Panc1 (cell line): ENCODE measurements around the gene CHRNA3. TPM values are rescaled to one million over a fixed set of nuclear protein-coding genes. Genes with fewer than 3 reads are reported as not detected.

Experiments
- ATAC-seq: fragments of 200-7000 bp; cut with Tn5 transposase; 2 replicates; pipeline ENCODE4 v1.9.1; 2020; ENCODE audit warnings: mild to moderate bottlenecking, moderate library complexity
- BruUV-seq: library from RNA; stranded (reverse); fragments of 400-500 nt; replicated peaks from 2 replicates; lab custom pipeline; 2021; lab: Mats Ljungman, UMichigan
- CTCF ChIA-PET: fragments of 300-600 bp; sonication (Branson Sonifier 250); formaldehyde crosslinking; loops from one replicate; lab custom pipeline; 2022; ENCODE audit warnings: antibody characterized with exemption; lab: Charles Lee
- POLR2A ChIA-PET: fragments of 300-600 bp; sonication (Branson Sonifier 250); formaldehyde crosslinking; loops from one replicate; lab custom pipeline; 2022; ENCODE audit warnings: antibody characterized with exemption; lab: Charles Lee
- DNase-seq: peaks from one replicate; pipeline ENCODE4 v3.0.0-alpha.2; 2010; ENCODE audit warnings: low read depth, low spot score
- H3K27ac ChIP-seq: 2 replicates; pipeline ENCODE4 v1.5.1; 2011; ENCODE audit warnings: mild to moderate bottlenecking, low read length, inconsistent platforms
- H3K27me3 ChIP-seq: fragments of 200-500 bp; sonication (Bioruptor generic); 2 replicates; pipeline ENCODE4 v1.6.0; 2014; ENCODE audit warnings: low read length, inconsistent platforms; ENCODE audit not compliant: control insufficient read depth, insufficient read depth
- H3K36me3 ChIP-seq: fragments of 200-500 bp; sonication (Bioruptor generic); 2 replicates; pipeline ENCODE4 v1.5.1; 2014; ENCODE audit warnings: inconsistent platforms, mild to moderate bottlenecking, low read length, moderate library complexity; ENCODE audit not compliant: control insufficient read depth, insufficient read depth
- H3K4me1 ChIP-seq: 2 replicates; pipeline ENCODE4 v1.5.1; 2011; ENCODE audit warnings: inconsistent platforms, mild to moderate bottlenecking, low read length, moderate library complexity; ENCODE audit not compliant: control insufficient read depth, insufficient read depth
- H3K4me3 ChIP-seq, 2 experiments: 2 replicates each; pipeline ENCODE4 v1.5.1; 2011 to 2012; ENCODE audit warnings: low read depth in 2 of 2, low read length in 2 of 2, mild to moderate bottlenecking in 2 of 2, inconsistent platforms in 1 of 2, moderate library complexity in 1 of 2
- H3K9me3 ChIP-seq: fragments of 200-500 bp; sonication (Bioruptor generic); 2 replicates; pipeline ENCODE4 v1.5.1; 2014; ENCODE audit warnings: low read depth, mild to moderate bottlenecking, inconsistent platforms, low read length, moderate library complexity; ENCODE audit not compliant: control insufficient read depth, insufficient read depth
- CTCF ChIP-seq: fragments of 450-650 bp; IDR thresholded peaks from 2 replicates; pipeline ENCODE4 v1.5.1; 2017; ENCODE audit warnings: mild to moderate bottlenecking
- POLR2AphosphoS5 ChIP-seq: IDR thresholded peaks from 2 replicates; pipeline ENCODE4 v1.6.1; 2012; ENCODE audit warnings: mild to moderate bottlenecking, low read depth, low read length, moderate library complexity
- SIN3A ChIP-seq: IDR thresholded peaks from 2 replicates; pipeline ENCODE4 v1.6.1; 2012; ENCODE audit warnings: low read depth, mild to moderate bottlenecking, low read length, moderate library complexity, borderline replicate concordance; ENCODE audit not compliant: insufficient read depth
- TCF7L2 ChIP-seq: IDR thresholded peaks from 2 replicates; pipeline ENCODE4 v1.6.1; 2011; ENCODE audit warnings: mild to moderate bottlenecking, low read depth, low read length, inconsistent platforms
- in situ Hi-C: cut with HindIII; loops from 2 replicates; pipeline ENCODE4 v1.10.0; 2016; ENCODE audit warnings: low sequenced_read_pairs, low pct_unique_long_range_greater_than_20kb
- intact Hi-C: fragments of 100-400 bp; cut with micrococcal nuclease; formaldehyde crosslinking; loops from one replicate; pipeline ENCODE4 v1.10.0; 2022; ENCODE audit not compliant: unreplicated experiment
- total RNA-seq: library from RNA; stranded (reverse); gene quantifications from one replicate; pipeline ENCODE4 v1.2.1, GENCODE V29; 2021; ENCODE audit not compliant: unreplicated experiment
- TF ChIP-seq, protein P1 (sequence below), 2 experiments: IDR thresholded peaks; 2 replicates each; pipeline ENCODE4 v1.6.1; 2011 to 2012; ENCODE audit warnings: low read depth in 2 of 2, control low read depth in 1 of 2, low read length in 1 of 2, mild to moderate bottlenecking in 1 of 2, moderate library complexity in 1 of 2; ENCODE audit not compliant: insufficient read depth in 1 of 2

Gene CHRNA3
- total RNA-seq, 1 experiment from 2014 or later, result 0.31 TPM

GRCh38 chr15:78623786-78624497, 3.1 kb upstream of the CHRNA3 start:
- ATAC-seq (no peak), DNase-seq (no peak)
- H3K4me3 ChIP-seq, result no peak overlapping the region
- BruUV-seq, result no TSS peak
- POLR2A ChIA-PET, result no interaction called here
- TF ChIP-seq TCF7L2, result no peak
- TF ChIP-seq CTCF, result no peak
- TF ChIP-seq, protein P1, sequence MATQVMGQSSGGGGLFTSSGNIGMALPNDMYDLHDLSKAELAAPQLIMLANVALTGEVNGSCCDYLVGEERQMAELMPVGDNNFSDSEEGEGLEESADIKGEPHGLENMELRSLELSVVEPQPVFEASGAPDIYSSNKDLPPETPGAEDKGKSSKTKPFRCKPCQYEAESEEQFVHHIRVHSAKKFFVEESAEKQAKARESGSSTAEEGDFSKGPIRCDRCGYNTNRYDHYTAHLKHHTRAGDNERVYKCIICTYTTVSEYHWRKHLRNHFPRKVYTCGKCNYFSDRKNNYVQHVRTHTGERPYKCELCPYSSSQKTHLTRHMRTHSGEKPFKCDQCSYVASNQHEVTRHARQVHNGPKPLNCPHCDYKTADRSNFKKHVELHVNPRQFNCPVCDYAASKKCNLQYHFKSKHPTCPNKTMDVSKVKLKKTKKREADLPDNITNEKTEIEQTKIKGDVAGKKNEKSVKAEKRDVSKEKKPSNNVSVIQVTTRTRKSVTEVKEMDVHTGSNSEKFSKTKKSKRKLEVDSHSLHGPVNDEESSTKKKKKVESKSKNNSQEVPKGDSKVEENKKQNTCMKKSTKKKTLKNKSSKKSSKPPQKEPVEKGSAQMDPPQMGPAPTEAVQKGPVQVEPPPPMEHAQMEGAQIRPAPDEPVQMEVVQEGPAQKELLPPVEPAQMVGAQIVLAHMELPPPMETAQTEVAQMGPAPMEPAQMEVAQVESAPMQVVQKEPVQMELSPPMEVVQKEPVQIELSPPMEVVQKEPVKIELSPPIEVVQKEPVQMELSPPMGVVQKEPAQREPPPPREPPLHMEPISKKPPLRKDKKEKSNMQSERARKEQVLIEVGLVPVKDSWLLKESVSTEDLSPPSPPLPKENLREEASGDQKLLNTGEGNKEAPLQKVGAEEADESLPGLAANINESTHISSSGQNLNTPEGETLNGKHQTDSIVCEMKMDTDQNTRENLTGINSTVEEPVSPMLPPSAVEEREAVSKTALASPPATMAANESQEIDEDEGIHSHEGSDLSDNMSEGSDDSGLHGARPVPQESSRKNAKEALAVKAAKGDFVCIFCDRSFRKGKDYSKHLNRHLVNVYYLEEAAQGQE (IDR thresholded peaks at IDR 0.05; ENCODE audit: insufficient read depth in 1 of 2, low read depth in 2 of 2, low read length in 1 of 2), result no peak
- TF ChIP-seq SIN3A, result no peak
- no peak for TF ChIP-seq POLR2AphosphoS5
- intact Hi-C loops, result no loop called here
- no peaks in the 10 kb centered on the region for H3K36me3 ChIP-seq
- H3K27me3 ChIP-seq, result peaks cover 6% of the 10 kb centered on the region
- CTCF ChIA-PET, result no interaction called here
- H3K27ac ChIP-seq, result no peak overlapping the region
- in situ Hi-C loops, result no loop called here
- H3K9me3 ChIP-seq, result no peaks in the 10 kb centered on the region
- H3K4me1 ChIP-seq, result 0 out of 2 replicates have a peak, but pooled peaks cover 3% of the 10 kb centered on the region

DNA sequence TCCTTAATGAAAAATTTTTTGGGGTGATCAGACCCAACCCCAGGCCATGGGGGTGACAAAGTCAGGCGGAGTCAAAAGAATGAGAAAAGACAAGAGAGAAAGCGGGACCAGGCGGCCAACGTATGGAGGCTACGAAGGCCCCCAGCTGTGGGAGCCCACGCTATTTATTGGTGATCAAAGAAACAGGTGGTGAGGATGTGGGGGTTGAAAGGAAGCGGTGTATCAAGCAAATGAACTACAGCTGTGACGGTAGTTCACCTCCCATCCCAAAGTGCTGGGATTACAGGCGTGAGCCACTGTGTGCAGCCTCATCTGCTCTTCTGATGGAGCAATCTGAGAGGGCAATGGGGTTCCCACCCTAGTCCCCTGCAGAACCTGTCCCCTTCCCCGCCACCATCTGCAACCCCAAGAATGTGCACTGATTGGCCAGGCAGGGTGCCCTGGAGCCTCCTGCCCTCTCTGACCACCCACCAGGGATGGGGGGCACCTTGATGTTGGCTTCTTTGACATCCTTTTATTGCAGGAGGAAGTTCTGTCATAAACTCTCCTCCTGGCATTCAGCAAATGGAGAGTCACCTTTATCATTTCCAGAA, 1.1 kb upstream of the CHRNA3 start:
- ChIA-PET CTCF (interaction anchor here (0.7 kb wide), 1 partner anchor 57 kb away, joined by 3 read pairs; the partner anchor contains the start of gene CHRNA5), POLR2A (interaction anchor here (0.7 kb wide), 1 partner anchor 104 kb away, joined by 3 read pairs; no protein-coding TSS in a partner anchor)
- Histone ChIP-seq H3K4me1 (peaks cover 7% of the 10 kb centered on the region; the same call in 1 of the 2 replicates), H3K4me3 (no peak overlapping the region), H3K27ac (no peak overlapping the region), H3K36me3 (no peaks in the 10 kb centered on the region), H3K27me3 (peaks cover 5% of the 10 kb centered on the region), H3K9me3 (no peaks in the 10 kb centered on the region)
- no peak for TF ChIP-seq CTCF
- no peak for TF ChIP-seq TCF7L2
- no peak for TF ChIP-seq SIN3A
- TF ChIP-seq POLR2AphosphoS5, result no peak
- TF ChIP-seq, protein P1 (IDR thresholded peaks at IDR 0.05; ENCODE audit: insufficient read depth in 1 of 2, low read depth in 2 of 2, low read length in 1 of 2), result no peak
- DNase-seq (no peak), ATAC-seq (no peak)
- in situ Hi-C loops, result no loop called here
- BruUV-seq, result no TSS peak
- intact Hi-C loops, result no loop called here
